SU-DHL-6 (cell line): ENCODE measurements around the gene ARHGDIA.

Experiments used
- H2AFZ ChIP-seq: fragments of 200-600 bp; sonication (generic); 2 replicates; pipeline ENCODE4 v1.6.1; 2014; ENCODE audit warnings: low read depth, mild to moderate bottlenecking, moderate library complexity, mixed read lengths, antibody characterized with exemption, low read length; ENCODE audit not compliant: severe bottlenecking
- H3F3A ChIP-seq: fragments of 200-600 bp; shearing (Covaris generic); 2 replicates; pipeline ENCODE4 v1.6.0; 2016; ENCODE audit warnings: antibody characterized with exemption, mild to moderate bottlenecking; ENCODE audit not compliant: insufficient read depth
- H3K27ac ChIP-seq: fragments of 200-600 bp; sonication (generic); 2 replicates; pipeline ENCODE4 v1.5.1; 2016; ENCODE audit warnings: low read depth, mild to moderate bottlenecking, low read length, moderate library complexity, mixed read lengths
- H3K27me3 ChIP-seq: fragments of 200-600 bp; sonication (generic), shearing (Covaris generic); 2 replicates; pipeline ENCODE4 v1.6.0; 2014; ENCODE audit warnings: mild to moderate bottlenecking, low read length
- H3K36me3 ChIP-seq: fragments of 200-600 bp; sonication (generic); 2 replicates; pipeline ENCODE4 v1.6.1; 2014; ENCODE audit warnings: mild to moderate bottlenecking, low read length, mixed read lengths
- H3K4me2 ChIP-seq: fragments of 300-600, 200-600 bp; shearing (Covaris generic), sonication (generic); 2 replicates; pipeline ENCODE4 v1.6.0; 2014; ENCODE audit warnings: low read length, low read depth, mild to moderate bottlenecking; ENCODE audit not compliant: poor library complexity, severe bottlenecking
- H3K4me3 ChIP-seq: fragments of 200-600 bp; sonication (generic); 2 replicates; pipeline ENCODE4 v1.5.1; 2014; ENCODE audit warnings: antibody characterized with exemption, low read length, mild to moderate bottlenecking, mixed read lengths; ENCODE audit not compliant: insufficient read depth, poor library complexity, severe bottlenecking
- H3K79me2 ChIP-seq: fragments of 200-600 bp; sonication (generic); 2 replicates; pipeline ENCODE4 v1.6.1; 2014; ENCODE audit warnings: mild to moderate bottlenecking, low read length, moderate library complexity; ENCODE audit not compliant: insufficient read depth
- H3K9ac ChIP-seq: fragments of 200-600 bp; sonication (generic); 2 replicates; pipeline ENCODE4 v1.7.0; 2014; ENCODE audit warnings: mild to moderate bottlenecking, low read length
- H3K9me2 ChIP-seq: fragments of 200-600 bp; sonication (generic); replicated peaks from 2 replicates; pipeline ENCODE4 v1.6.1; 2014; ENCODE audit warnings: low read length; ENCODE audit not compliant: insufficient read depth
- H3K9me3 ChIP-seq: fragments of 200-600 bp; sonication (generic); 2 replicates; pipeline ENCODE4 v1.6.1; 2014; ENCODE audit warnings: low read length, mixed read lengths; ENCODE audit not compliant: insufficient read depth
- H4K20me1 ChIP-seq: fragments of 200-600 bp; sonication (generic); 2 replicates; pipeline ENCODE4 v1.6.1; 2014; ENCODE audit warnings: low read depth, mild to moderate bottlenecking, antibody characterized with exemption, low read length, moderate library complexity, mixed read lengths
- EZH2phosphoT487 ChIP-seq: fragments of 200-600 bp; sonication (generic), shearing (Covaris generic); conservative IDR thresholded peaks from 2 replicates; pipeline ENCODE4 v1.6.1; 2018; ENCODE audit warnings: mild to moderate bottlenecking, antibody characterized with exemption, low read length, moderate library complexity, mixed read lengths
- TF ChIP-seq, protein P1 (sequence below): fragments of 200-600 bp; sonication (generic); IDR thresholded peaks from one replicate; pipeline ENCODE4 v1.5.1; 2017; ENCODE audit warnings: antibody characterized with exemption, mild to moderate bottlenecking, low read length, moderate library complexity; ENCODE audit not compliant: insufficient read depth, poor library complexity, severe bottlenecking

The ARHGDIA gene

DNA sequence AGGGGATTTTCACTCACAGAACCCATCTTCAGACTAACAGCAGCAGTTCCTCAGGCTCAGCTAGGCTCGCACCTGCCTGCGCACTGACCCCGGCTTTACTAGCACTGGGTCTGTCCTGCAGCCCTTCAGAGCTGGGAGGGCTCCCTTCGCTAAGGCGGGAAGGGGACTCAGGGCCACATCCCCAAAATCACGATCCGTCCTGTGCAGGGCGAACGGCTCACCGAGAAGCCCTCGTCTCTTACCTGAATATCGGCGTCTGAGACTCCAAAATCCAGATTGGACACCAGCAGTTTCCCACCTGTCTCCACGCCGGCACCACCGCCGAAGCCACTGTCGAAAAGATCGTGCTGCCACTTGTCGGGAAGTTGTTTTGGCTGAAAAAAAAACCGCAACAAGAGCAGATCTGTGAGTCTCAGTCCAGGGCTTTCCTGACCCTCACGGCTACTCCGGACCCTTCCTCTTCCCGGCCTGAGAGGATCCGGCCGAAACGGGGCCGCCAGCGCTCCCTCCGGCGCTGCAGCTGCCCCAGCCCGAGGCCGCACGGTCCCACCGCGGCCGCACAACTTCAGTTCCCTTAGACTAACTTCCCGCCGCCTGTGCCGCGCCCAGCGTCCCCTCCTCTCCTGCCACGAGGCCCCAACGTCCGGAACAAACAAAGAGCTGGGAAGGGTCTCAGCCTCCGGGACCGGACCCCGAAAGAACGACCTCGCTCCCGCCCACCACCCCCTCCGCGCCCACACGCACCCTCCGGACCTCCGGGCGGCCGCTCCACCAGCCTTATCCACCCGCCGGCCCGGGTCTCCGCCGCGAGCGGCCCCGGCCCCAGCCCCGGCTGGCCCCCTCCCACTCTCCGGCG lies 19.5 kb upstream of the ARHGDIA start:
- peak overlapping the region; percentile 86 for H3K4me2 ChIP-seq
- H4K20me1 ChIP-seq, result peaks cover 4% of the 10 kb centered on the region; the same call in 1 of the 2 replicates
- peaks cover 13% of the 10 kb centered on the region for H3F3A ChIP-seq
- no peaks in the 10 kb centered on the region for H3K27me3 ChIP-seq
- H3K9me3 ChIP-seq, result no peaks in the 10 kb centered on the region
- no peak for TF ChIP-seq EZH2phosphoT487
- TF ChIP-seq, protein P1, sequence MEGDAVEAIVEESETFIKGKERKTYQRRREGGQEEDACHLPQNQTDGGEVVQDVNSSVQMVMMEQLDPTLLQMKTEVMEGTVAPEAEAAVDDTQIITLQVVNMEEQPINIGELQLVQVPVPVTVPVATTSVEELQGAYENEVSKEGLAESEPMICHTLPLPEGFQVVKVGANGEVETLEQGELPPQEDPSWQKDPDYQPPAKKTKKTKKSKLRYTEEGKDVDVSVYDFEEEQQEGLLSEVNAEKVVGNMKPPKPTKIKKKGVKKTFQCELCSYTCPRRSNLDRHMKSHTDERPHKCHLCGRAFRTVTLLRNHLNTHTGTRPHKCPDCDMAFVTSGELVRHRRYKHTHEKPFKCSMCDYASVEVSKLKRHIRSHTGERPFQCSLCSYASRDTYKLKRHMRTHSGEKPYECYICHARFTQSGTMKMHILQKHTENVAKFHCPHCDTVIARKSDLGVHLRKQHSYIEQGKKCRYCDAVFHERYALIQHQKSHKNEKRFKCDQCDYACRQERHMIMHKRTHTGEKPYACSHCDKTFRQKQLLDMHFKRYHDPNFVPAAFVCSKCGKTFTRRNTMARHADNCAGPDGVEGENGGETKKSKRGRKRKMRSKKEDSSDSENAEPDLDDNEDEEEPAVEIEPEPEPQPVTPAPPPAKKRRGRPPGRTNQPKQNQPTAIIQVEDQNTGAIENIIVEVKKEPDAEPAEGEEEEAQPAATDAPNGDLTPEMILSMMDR, result no peak
- peaks cover 30% of the 10 kb centered on the region for H3K36me3 ChIP-seq
- H3K4me3 ChIP-seq, result peak overlapping the region; percentile 82
- H3K9ac ChIP-seq, result peak overlapping the region; percentile 97
- peaks cover 64% of the 10 kb centered on the region for H3K79me2 ChIP-seq
- peak overlapping the region; percentile 84 for H3K27ac ChIP-seq
- H3K9me2 ChIP-seq, result no peaks in the 10 kb centered on the region
- no peak overlapping the region for H2AFZ ChIP-seq

DNA sequence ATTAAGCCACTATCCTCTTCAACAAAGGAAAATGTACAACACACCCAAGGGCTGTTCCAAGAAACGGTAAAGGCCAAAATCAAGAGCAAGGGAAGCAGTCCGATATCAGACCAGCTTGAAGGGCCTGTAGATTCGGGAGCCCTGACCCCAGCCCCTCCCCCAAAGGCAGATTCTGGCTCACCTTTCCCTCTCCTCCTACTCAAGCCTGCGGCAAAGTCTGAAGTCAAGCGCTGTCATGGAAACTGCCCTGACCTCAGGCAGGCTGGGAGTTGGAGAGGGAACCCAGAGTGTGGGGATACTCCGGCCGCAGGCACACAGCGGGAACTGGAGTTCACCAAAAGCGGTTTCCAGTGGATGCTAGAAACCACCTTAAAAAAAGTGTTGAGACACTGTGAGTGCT lies 18.5 kb upstream of the ARHGDIA start:
- Histone ChIP-seq H3F3A (peaks cover 13% of the 10 kb centered on the region), H4K20me1 (peaks cover 4% of the 10 kb centered on the region; the same call in 1 of the 2 replicates), H3K79me2 (peaks cover 68% of the 10 kb centered on the region), H3K27ac (no peak overlapping the region), H3K9me3 (no peaks in the 10 kb centered on the region), H2AFZ (no peak overlapping the region), H3K4me3 (peak overlapping the region; percentile 82), H3K27me3 (no peaks in the 10 kb centered on the region), H3K36me3 (peaks cover 30% of the 10 kb centered on the region), H3K9ac (peak overlapping the region; percentile 97), H3K4me2 (peak overlapping the region; percentile 86), H3K9me2 (no peaks in the 10 kb centered on the region)
- TF ChIP-seq, protein P1, result no peak
- TF ChIP-seq EZH2phosphoT487, result no peak

DNA sequence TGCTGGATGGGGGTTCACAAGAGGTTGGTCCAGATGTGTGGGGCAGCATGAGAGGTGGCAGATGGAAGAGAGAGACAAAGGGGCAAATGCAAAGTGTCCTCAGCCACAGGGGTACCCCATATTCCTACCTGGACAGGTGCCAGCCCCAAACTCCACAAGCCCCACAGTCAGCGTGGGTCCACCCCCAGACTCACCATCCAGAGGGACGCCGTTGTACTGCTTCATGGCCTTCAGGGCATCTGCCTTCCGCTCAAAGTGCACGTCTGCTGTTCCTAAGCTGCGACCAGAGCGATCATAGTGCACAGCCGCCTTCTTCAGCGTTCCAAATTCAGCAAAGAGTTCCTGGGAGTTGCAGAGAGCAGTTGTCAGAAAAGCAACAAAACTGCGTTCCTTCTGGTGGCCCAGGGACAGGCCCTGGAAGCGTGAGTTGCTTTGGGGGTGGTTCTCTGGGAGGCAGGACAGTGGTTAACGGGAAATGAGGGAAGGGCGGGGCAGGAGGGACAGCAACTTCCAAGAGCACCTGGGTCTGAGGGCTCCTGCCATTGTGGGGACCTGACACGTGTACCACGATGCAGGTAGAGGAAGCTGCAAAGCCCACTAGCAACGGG lies 18.0 kb upstream of the ARHGDIA start:
- Histone ChIP-seq H3K36me3 (peaks cover 30% of the 10 kb centered on the region), H3K9me3 (no peaks in the 10 kb centered on the region), H3K4me3 (no peak overlapping the region), H2AFZ (no peak overlapping the region), H3K27ac (no peak overlapping the region), H3K9me2 (no peaks in the 10 kb centered on the region), H4K20me1 (peaks cover 4% of the 10 kb centered on the region; the same call in 1 of the 2 replicates), H3K4me2 (no peak overlapping the region), H3F3A (peaks cover 13% of the 10 kb centered on the region), H3K79me2 (peaks cover 68% of the 10 kb centered on the region), H3K9ac (no peak overlapping the region), H3K27me3 (no peaks in the 10 kb centered on the region)
- TF ChIP-seq, protein P1, result no peak
- TF ChIP-seq EZH2phosphoT487, result no peak
